ENCODE measurements around the gene LSM2.
A peak's percentile ranks its signal among the peaks of the same experiment; 100 is the strongest.
"Not testable (repeated sequence)": the region's sequence is repeated elsewhere in the genome, so short reads cannot be mapped to it uniquely, and the experiment has no call there.

LSM2 gene

DNA sequence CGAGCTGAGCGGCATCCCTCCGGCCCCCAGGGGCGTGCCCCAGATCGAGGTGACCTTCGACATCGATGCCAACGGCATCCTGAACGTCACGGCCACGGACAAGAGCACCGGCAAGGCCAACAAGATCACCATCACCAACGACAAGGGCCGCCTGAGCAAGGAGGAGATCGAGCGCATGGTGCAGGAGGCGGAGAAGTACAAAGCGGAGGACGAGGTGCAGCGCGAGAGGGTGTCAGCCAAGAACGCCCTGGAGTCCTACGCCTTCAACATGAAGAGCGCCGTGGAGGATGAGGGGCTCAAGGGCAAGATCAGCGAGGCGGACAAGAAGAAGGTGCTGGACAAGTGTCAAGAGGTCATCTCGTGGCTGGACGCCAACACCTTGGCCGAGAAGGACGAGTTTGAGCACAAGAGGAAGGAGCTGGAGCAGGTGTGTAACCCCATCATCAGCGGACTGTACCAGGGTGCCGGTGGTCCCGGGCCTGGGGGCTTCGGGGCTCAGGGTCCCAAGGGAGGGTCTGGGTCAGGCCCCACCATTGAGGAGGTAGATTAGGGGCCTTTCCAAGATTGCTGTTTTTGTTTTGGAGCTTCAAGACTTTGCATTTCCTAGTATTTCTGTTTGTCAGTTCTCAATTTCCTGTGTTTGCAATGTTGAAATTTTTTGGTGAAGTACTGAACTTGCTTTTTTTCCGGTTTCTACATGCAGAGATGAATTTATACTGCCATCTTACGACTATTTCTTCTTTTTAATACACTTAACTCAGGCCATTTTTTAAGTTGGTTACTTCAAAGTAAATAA is 10.6 kb upstream of the LSM2 start:
- peak overlapping the region; percentile 51 for H3K4me3 ChIP-seq (ENCODE audit: control insufficient read depth, low read depth, low read length)
- TF ChIP-seq, protein P1, sequence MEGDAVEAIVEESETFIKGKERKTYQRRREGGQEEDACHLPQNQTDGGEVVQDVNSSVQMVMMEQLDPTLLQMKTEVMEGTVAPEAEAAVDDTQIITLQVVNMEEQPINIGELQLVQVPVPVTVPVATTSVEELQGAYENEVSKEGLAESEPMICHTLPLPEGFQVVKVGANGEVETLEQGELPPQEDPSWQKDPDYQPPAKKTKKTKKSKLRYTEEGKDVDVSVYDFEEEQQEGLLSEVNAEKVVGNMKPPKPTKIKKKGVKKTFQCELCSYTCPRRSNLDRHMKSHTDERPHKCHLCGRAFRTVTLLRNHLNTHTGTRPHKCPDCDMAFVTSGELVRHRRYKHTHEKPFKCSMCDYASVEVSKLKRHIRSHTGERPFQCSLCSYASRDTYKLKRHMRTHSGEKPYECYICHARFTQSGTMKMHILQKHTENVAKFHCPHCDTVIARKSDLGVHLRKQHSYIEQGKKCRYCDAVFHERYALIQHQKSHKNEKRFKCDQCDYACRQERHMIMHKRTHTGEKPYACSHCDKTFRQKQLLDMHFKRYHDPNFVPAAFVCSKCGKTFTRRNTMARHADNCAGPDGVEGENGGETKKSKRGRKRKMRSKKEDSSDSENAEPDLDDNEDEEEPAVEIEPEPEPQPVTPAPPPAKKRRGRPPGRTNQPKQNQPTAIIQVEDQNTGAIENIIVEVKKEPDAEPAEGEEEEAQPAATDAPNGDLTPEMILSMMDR (conservative IDR thresholded peaks at IDR 0.05; ENCODE audit: control insufficient read depth, insufficient read depth, low read depth, low read length) = peak; percentile 4
- peak; percentile 40 for DNase-seq (ENCODE audit: low read depth)

DNA sequence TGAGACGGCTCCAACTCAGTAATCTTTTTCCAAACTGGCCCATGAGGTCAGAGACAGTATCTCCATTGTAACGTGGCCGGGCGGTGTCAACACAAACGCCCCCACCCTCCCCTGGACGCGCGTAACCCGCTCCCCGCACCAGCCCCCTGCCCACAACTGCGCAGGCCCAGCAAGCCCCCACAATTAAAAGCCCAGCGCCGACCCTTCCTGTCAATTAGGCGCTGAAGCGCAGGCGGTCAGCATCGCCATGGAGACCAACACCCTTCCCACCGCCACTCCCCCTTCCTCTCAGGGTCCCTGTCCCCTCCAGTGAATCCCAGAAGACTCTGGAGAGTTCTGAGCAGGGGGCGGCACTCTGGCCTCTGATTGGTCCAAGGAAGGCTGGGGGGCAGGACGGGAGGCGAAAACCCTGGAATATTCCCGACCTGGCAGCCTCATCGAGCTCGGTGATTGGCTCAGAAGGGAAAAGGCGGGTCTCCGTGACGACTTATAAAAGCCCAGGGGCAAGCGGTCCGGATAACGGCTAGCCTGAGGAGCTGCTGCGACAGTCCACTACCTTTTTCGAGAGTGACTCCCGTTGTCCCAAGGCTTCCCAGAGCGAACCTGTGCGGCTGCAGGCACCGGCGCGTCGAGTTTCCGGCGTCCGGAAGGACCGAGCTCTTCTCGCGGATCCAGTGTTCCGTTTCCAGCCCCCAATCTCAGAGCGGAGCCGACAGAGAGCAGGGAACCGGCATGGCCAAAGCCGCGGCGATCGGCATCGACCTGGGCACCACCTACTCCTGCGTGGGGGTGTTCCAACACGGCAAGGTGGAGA is 8.5 kb upstream of the LSM2 start, which contains the start of the genes HSPA1A and HSPA1L:
Gene HSPA1A, plus strand, starts transcription at position 519 of the 814 bp plus-strand sequence. Its CDS starts 214 bp downstream, at position 733.
Gene HSPA1L, minus strand, starts transcription at position 259 of the 814 bp plus-strand sequence. CDS start 3,311 bp downstream, outside the sequence.
- peak; percentile 91 for DNase-seq (ENCODE audit: low read depth)
- peak within 1 kb of the TSS; percentile 75 for H3K4me3 ChIP-seq (ENCODE audit: control insufficient read depth, low read depth, low read length)
- TF ChIP-seq, protein P1 (conservative IDR thresholded peaks at IDR 0.05; ENCODE audit: control insufficient read depth, insufficient read depth, low read depth, low read length) = no peak

DNA sequence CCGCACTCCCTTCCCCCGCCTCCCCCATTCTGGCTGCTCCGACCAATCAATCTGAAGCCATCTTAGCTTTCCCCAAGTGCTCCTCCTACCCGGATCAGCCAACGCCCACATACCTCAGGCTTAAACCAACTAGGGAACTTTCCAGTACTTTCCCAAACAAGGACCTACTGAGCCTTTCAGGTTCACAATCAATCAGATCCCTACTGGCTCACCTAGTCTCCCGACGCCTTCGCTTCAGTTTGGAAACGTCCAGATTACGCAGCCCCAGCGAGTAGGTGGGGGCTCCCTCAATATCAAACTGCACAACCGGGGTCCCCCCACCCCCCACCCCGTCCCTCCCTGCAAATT is 7.9 kb upstream of the LSM2 start:
- TF ChIP-seq, protein P1 (conservative IDR thresholded peaks at IDR 0.05; ENCODE audit: control insufficient read depth, insufficient read depth, low read depth, low read length) = no peak
- DNase-seq (ENCODE audit: low read depth) = peak; percentile 98
- H3K4me3 ChIP-seq (ENCODE audit: control insufficient read depth, low read depth, low read length) = peak overlapping the region; percentile 75

DNA sequence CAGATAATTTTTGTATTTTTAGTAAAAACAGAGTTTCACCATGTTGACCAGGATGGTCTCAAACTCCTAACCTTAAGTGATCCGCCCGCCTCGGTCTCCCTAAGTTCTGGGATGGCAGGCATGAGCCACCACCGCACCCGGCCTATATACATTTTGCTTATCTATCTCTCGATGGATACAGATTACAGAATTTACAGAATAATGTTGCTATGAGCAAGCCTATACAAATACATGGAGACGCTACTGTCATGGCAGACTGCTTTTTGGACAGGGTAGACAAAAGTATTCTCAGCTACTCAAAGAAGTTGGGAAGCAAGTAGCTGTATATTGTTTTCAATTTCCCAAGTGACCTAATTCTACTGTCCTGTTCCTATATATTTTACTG is 6.7 kb upstream of the LSM2 start:
- H3K4me3 ChIP-seq (ENCODE audit: control insufficient read depth, low read depth, low read length) = no peak overlapping the region
- DNase-seq (ENCODE audit: low read depth) = no peak
- TF ChIP-seq, protein P1 (conservative IDR thresholded peaks at IDR 0.05; ENCODE audit: control insufficient read depth, insufficient read depth, low read depth, low read length) = no peak

DNA sequence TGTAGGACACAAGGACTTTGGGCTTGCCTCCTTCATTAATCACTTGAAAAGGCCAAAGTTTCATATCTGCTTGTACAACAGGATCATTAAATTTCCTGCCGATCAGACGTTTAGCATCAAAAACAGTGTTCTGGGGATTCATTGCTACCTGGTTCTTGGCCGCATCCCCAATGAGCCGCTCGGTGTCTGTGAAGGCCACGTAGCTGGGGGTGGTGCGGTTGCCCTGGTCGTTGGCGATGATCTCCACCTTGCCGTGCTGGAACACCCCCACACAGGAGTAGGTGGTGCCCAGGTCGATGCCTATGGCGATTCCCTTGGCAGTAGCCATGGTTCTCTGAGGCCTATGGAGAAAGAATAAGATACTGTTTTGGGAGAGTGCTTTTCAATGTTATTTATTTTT is 4.9 kb upstream of the LSM2 start:
- H3K4me3 ChIP-seq (ENCODE audit: control insufficient read depth, low read depth, low read length) = no peak overlapping the region
- TF ChIP-seq, protein P1 (conservative IDR thresholded peaks at IDR 0.05; ENCODE audit: control insufficient read depth, insufficient read depth, low read depth, low read length) = no peak
- no peak for DNase-seq (ENCODE audit: low read depth)

DNA sequence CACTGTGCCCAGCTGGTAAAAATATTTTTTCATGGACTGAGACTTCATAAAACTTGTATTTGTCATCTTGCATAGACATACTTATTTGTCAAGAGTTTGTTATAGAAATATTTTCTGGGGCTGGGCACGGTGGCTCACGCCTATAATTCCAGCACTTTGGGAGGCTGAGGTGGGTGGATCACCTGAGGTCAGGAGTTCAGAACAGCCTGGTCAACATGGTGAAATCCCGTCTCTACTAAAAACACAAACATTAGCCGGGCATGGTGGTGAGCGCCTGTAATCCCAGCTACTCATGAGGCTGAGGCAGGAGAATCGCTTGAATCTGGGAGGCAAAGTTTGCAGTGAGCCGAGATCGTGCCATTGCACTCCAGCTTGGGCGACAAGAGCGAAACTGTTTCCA is 1.8 kb upstream of the LSM2 start:
- DNase-seq (ENCODE audit: low read depth); H3K4me3 ChIP-seq (ENCODE audit: control insufficient read depth, low read depth, low read length): not testable (repeated sequence)

DNA sequence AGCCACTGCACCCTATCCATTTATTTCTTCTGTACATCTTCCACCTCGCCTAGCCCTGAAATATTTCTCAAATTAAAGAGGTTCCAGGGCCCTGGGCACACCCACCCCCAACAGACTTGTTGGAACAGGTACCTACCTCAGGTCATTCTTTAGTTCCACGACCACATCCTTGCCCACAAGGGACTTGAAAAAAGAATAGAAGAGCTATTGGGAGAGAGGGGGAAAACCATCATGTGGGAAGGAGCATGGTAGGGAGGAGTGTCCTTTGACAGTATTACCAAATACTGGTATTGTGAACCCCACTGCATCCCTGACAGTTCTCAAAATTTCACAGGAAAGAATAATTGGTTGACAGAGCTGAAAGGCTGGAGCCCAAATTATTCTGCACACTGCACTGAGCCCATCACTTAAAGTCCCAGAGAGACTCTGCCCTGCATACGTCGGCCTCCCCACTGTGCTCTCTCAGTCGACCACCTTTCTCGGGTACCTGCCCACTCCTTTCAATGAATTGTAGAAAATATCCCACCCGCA is 762 bp downstream of the LSM2 start:
- H3K4me3 ChIP-seq (ENCODE audit: control insufficient read depth, low read depth, low read length) = peak overlapping the region; percentile 71
- TF ChIP-seq, protein P1 (conservative IDR thresholded peaks at IDR 0.05; ENCODE audit: control insufficient read depth, insufficient read depth, low read depth, low read length) = no peak
- no peak for DNase-seq (ENCODE audit: low read depth)

DNA sequence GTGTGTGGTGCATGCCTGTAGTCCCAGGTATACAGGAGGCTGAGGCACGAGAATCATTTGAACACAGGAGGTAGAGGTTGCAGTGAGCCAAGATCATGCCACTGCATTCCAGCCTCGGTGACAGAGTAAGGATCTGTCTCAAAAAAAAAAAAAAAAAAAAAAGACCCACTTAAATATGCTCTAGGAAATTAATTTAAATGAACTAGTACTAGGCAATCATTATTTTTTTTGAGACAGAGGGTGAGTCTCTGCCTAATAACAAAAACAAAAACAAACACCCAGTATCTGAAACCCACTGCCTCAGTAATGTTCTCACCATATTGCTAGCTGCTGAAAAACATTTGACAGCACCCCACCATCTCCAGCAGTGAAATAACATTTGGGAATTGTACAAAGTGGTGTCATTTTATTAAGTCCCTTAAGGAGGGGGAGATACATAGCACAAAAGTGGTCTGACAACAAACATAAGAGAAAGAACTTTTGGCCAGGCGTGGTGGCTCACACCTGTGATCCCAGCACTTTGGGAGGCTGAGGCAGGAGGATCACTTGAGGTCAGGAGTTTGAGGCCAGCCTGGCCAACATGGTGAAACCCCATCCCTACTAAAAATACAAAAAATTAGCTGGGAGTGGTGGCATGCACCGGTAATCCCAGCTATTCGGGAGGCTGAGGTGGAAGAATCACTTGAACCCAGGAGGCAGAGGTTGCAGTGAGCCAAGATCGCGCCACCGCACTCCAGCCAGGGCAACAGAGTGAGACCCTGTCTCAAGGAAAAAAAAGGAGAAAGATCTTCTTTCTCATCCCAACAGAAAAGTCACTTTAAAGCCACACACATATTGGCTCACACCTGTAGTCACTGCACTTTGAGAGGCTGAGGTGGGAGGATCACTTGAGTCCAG is 5.5 kb downstream of the LSM2 start:
- H3K4me3 ChIP-seq (ENCODE audit: control insufficient read depth, low read depth, low read length); DNase-seq (ENCODE audit: low read depth): not testable (repeated sequence)

Measured in fibroblast of mammary gland (primary cell).